ENCODE data around the gene MLLT10. TPM values are rescaled to one million over a fixed set of nuclear protein-coding genes. Genes with fewer than 3 reads are reported as not detected.
A peak's percentile ranks its signal among the peaks of the same experiment; 100 is the strongest.

MLLT10 gene
- total RNA-seq, 1 experiment from 2014 or later, result 72.3 TPM

- H3K27ac Mint-ChIP-seq, result peak overlapping the region in 1 of 3 experiments; percentile 1; a peak in 1 of 7 replicates
- Histone ChIP-seq H3K27ac (ENCODE audit: insufficient read length, low read depth, low read length) (no peak overlapping the region), H3K9ac (ENCODE audit: extremely low read depth, insufficient read length, low read length) (no peak overlapping the region)
These were observed 162.3 kb downstream of the MLLT10 start for GRCh38 chr10:21696302-21696701.

More at GRCh38 chr10:21696302-21696701, 162.3 kb downstream of the MLLT10 start:
- no peak overlapping the region for H3K4me3 Mint-ChIP-seq
- no peak overlapping the region for H3K4me2 ChIP-seq (ENCODE audit: insufficient read depth, insufficient read length, low read length)
- no peak overlapping the region for H4K8ac ChIP-seq (replicated peaks; ENCODE audit: insufficient read length, low read depth, low read length)
- H2BK20ac ChIP-seq (ENCODE audit: low read depth, low read length, poor library complexity, severe bottlenecking), result no peak overlapping the region
- H3K79me1 ChIP-seq (ENCODE audit: insufficient read depth, low read depth, low read length, poor library complexity, severe bottlenecking), result peaks cover 5% of the 10 kb centered on the region
- H2AFZ ChIP-seq (ENCODE audit: low read length), result no peak overlapping the region
- H3K4me1 ChIP-seq (ENCODE audit: insufficient read depth, low read length), result no peaks in the 10 kb centered on the region
- no peak overlapping the region for H2BK120ac ChIP-seq (ENCODE audit: low read depth, low read length, poor library complexity, severe bottlenecking)
- no peaks in the 10 kb centered on the region for H4K20me1 ChIP-seq (ENCODE audit: control insufficient read depth, insufficient read depth, insufficient read length)
- no peak overlapping the region for H4K5ac ChIP-seq (ENCODE audit: insufficient read length, low read depth, low read length)
- no peak overlapping the region for H3K23ac ChIP-seq (ENCODE audit: insufficient read length, low read depth, low read length)
- peaks cover 41 to 56% (median 55%) of the 10 kb centered on the region in 3 experiments for H3K36me3 Mint-ChIP-seq (ENCODE audit: insufficient read depth in 1 of 3, low read depth in 3 of 3)
- H3K27me3 ChIP-seq (ENCODE audit: insufficient read depth, low read length), result no peaks in the 10 kb centered on the region
- TF ChIP-seq CTCF (conservative IDR thresholded peaks at IDR 0.05), result no peak
- H3K79me2 ChIP-seq (ENCODE audit: insufficient read depth, low read length), result no peaks in the 10 kb centered on the region; the same call in 1 of the 2 replicates
- H3T11ph ChIP-seq (ENCODE audit: low read length), result no peak overlapping the region
- no peak overlapping the region for H2BK15ac ChIP-seq (ENCODE audit: low read depth, low read length)
- no peaks in the 10 kb centered on the region for H3K27me3 Mint-ChIP-seq (ENCODE audit: low read depth)
- H3K4me1 Mint-ChIP-seq, result peaks cover 11 to 22% of the 10 kb centered on the region in 2 experiments
- H2BK12ac ChIP-seq (ENCODE audit: insufficient read length, low read depth, low read length), result no peak overlapping the region
- H4K91ac ChIP-seq (ENCODE audit: insufficient read length, low read depth, low read length), result no peak overlapping the region
- no peak for DNase-seq
- no peaks in the 10 kb centered on the region for H3K23me2 ChIP-seq (ENCODE audit: insufficient read length, low read depth, low read length, poor library complexity, severe bottlenecking)
- H3K18ac ChIP-seq (ENCODE audit: insufficient read length, low read depth, low read length), result no peak overlapping the region
- peaks cover 28 to 36% of the 10 kb centered on the region in 2 experiments for H3K9me3 Mint-ChIP-seq
- no peak overlapping the region for H3K14ac ChIP-seq (ENCODE audit: insufficient read depth, low read length)
- no peak overlapping the region for H2BK5ac ChIP-seq (ENCODE audit: insufficient read length, low read length)
- H3K56ac ChIP-seq (ENCODE audit: insufficient read length, low read depth, low read length), result no peak overlapping the region
- H3K4ac ChIP-seq (ENCODE audit: low read depth, low read length), result no peak overlapping the region
- no peak overlapping the region for H2AK5ac ChIP-seq (ENCODE audit: insufficient read length, low read length)
- H3K9me3 ChIP-seq (ENCODE audit: control insufficient read depth, low read depth, low read length), result no peaks in the 10 kb centered on the region
